Mesenchymal stem cell (in vitro differentiated cells and primary cell): ENCODE data around the gene DIP2C.
"Not testable (repeated sequence)": the region's sequence is repeated elsewhere in the genome, so short reads cannot be mapped to it uniquely, and the experiment has no call there.

Source experiments
- DNase-seq: peaks from one replicate; pipeline ENCODE4 v3.0.0-alpha.2; 2013
- H2AFZ ChIP-seq: one replicate; pipeline ENCODE4 v1.6.1; 2013; ENCODE audit warnings: low read depth, mild to moderate bottlenecking, control low read depth, inconsistent platforms, low read length, moderate library complexity
- H2AK5ac ChIP-seq: 2 replicates; pipeline ENCODE4 v1.6.1; 2013; ENCODE audit warnings: low read length, moderate library complexity, mild to moderate bottlenecking, inconsistent platforms; ENCODE audit not compliant: severe bottlenecking
- H2BK120ac ChIP-seq: one replicate; pipeline ENCODE4 v1.6.1; 2013; ENCODE audit warnings: low read depth, mild to moderate bottlenecking, inconsistent platforms, low read length, moderate library complexity
- H2BK12ac ChIP-seq, 2 experiments: one replicate each; pipeline ENCODE4 v1.6.1; 2013; ENCODE audit warnings: inconsistent platforms in 2 of 2, low read length in 2 of 2, mild to moderate bottlenecking in 2 of 2, moderate library complexity in 2 of 2, control low read depth in 1 of 2
- H2BK15ac ChIP-seq: one replicate; pipeline ENCODE4 v1.6.1; 2013; ENCODE audit warnings: mild to moderate bottlenecking, low read depth, inconsistent platforms; ENCODE audit not compliant: poor library complexity, severe bottlenecking
- H2BK5ac ChIP-seq: 2 replicates; pipeline ENCODE4 v1.6.1; 2013; ENCODE audit warnings: low read depth, mild to moderate bottlenecking, low read length, control low read depth, inconsistent platforms; ENCODE audit not compliant: poor library complexity, severe bottlenecking
- H3K14ac ChIP-seq, 2 experiments: one replicate each; pipeline ENCODE4 v1.6.1; 2013; ENCODE audit warnings: inconsistent platforms in 2 of 2, low read length in 2 of 2, control low read depth in 1 of 2, mild to moderate bottlenecking in 1 of 2, moderate library complexity in 1 of 2
- H3K18ac ChIP-seq, 2 experiments: one replicate each; pipeline ENCODE4 v1.6.1; 2013; ENCODE audit warnings: inconsistent platforms in 2 of 2, low read length in 2 of 2, control low read depth in 1 of 2, low read depth in 1 of 2, mild to moderate bottlenecking in 1 of 2
- H3K23ac ChIP-seq, 2 experiments: one replicate each; pipeline ENCODE4 v1.6.1; 2013; ENCODE audit warnings: inconsistent platforms in 2 of 2, low read length in 2 of 2, mild to moderate bottlenecking in 2 of 2, moderate library complexity in 2 of 2, control low read depth in 1 of 2
- H3K27ac ChIP-seq: 2 replicates; pipeline ENCODE4 v1.5.1; 2013; ENCODE audit warnings: mild to moderate bottlenecking, moderate library complexity, low read length, control low read depth, inconsistent platforms; ENCODE audit not compliant: poor library complexity, severe bottlenecking
- H3K27me3 ChIP-seq, 2 experiments: 2 replicates each; pipeline versions ENCODE4 v1.6.1 to v1.7.0; 2013; ENCODE audit warnings: low read length in 2 of 2, mild to moderate bottlenecking in 2 of 2, moderate library complexity in 2 of 2, control low read depth in 1 of 2, inconsistent platforms in 1 of 2; ENCODE audit not compliant: control insufficient read depth in 1 of 2, insufficient read depth in 1 of 2
- H3K36me3 ChIP-seq, 2 experiments: 2 replicates each; pipeline versions ENCODE4 v1.6.1 to v1.7.0; 2013; ENCODE audit warnings: low read length in 2 of 2, control low read depth in 1 of 2, inconsistent platforms in 1 of 2, low read depth in 1 of 2, mild to moderate bottlenecking in 1 of 2; ENCODE audit not compliant: insufficient read depth in 2 of 2, control insufficient read depth in 1 of 2
- H3K4ac ChIP-seq, 2 experiments: one replicate each; pipeline ENCODE4 v1.6.1; 2013; ENCODE audit warnings: inconsistent platforms in 2 of 2, low read length in 2 of 2, mild to moderate bottlenecking in 2 of 2, moderate library complexity in 2 of 2, control low read depth in 1 of 2, low read depth in 1 of 2
- H3K4me1 ChIP-seq: 2 replicates; pipeline ENCODE4 v1.6.1; 2013; ENCODE audit warnings: low read depth, low read length, control low read depth; ENCODE audit not compliant: control insufficient read depth, insufficient read depth
- H3K4me2 ChIP-seq: 2 replicates; pipeline ENCODE4 v1.6.1; 2013; ENCODE audit warnings: low read length, mild to moderate bottlenecking, inconsistent platforms; ENCODE audit not compliant: poor library complexity, severe bottlenecking
- H3K4me3 ChIP-seq, 2 experiments: 2 replicates each; pipeline versions ENCODE4 v1.5.1 to v1.7.0; 2013; ENCODE audit warnings: low read length in 2 of 2, mild to moderate bottlenecking in 2 of 2, control low read depth in 1 of 2, low read depth in 1 of 2; ENCODE audit not compliant: insufficient read depth in 1 of 2
- H3K79me1 ChIP-seq: replicated peaks from 2 replicates; pipeline ENCODE4 v1.6.1; 2013; ENCODE audit warnings: mild to moderate bottlenecking, control low read depth, low read length, inconsistent platforms; ENCODE audit not compliant: poor library complexity, severe bottlenecking
- H3K9ac ChIP-seq: 2 replicates; pipeline ENCODE4 v1.7.0; 2013; ENCODE audit warnings: mild to moderate bottlenecking, low read length, moderate library complexity
- H3K9me3 ChIP-seq: 2 replicates; pipeline ENCODE4 v1.7.0; 2013; ENCODE audit warnings: mild to moderate bottlenecking, low read length; ENCODE audit not compliant: control insufficient read depth
- H4K8ac ChIP-seq: one replicate; pipeline ENCODE4 v1.6.1; 2013; ENCODE audit warnings: inconsistent platforms, mild to moderate bottlenecking, low read length, moderate library complexity
- H4K91ac ChIP-seq: one replicate; pipeline ENCODE4 v1.6.1; 2013; ENCODE audit warnings: mild to moderate bottlenecking, low read length, inconsistent platforms
- WGBS: methylation state at CpG from one replicate; pipeline ENCODE4 v1.1.7; 2013; ENCODE audit warnings: mixed read lengths; 5-methylcytosine and 5-hydroxymethylcytosine counted together

Gene DIP2C

GRCh38 chr10:633279-634245 lies 55.9 kb downstream of the DIP2C start:
- no peak overlapping the region for H2AFZ ChIP-seq
- H3K14ac ChIP-seq: no peak overlapping the region
- no peaks in the 10 kb centered on the region for H3K27me3 ChIP-seq
- no peak overlapping the region for H3K23ac ChIP-seq
- no peak overlapping the region for H3K18ac ChIP-seq
- peaks cover 23% of the 10 kb centered on the region for H3K4me1 ChIP-seq
- H3K36me3 ChIP-seq: peaks cover 14 to 26% of the 10 kb centered on the region in 2 experiments
- H2BK15ac ChIP-seq: no peak overlapping the region
- H2AK5ac ChIP-seq: no peak overlapping the region
- WGBS: 97% methylated on average over 38 of the region's 39 CpGs
- H3K4ac ChIP-seq: peak overlapping the region in 1 of 2 experiments; percentile 49
- H3K4me3 ChIP-seq: no peak overlapping the region
- no peak overlapping the region for H3K9ac ChIP-seq
- no peak overlapping the region for H4K8ac ChIP-seq
- H3K4me2 ChIP-seq: no peak overlapping the region
- H2BK120ac ChIP-seq: no peak overlapping the region
- no peak overlapping the region for H3K27ac ChIP-seq
- H3K9me3 ChIP-seq: no peaks in the 10 kb centered on the region
- H2BK5ac ChIP-seq: no peak overlapping the region
- H2BK12ac ChIP-seq: peak overlapping the region in 1 of 2 experiments; percentile 7
- peaks cover 51% of the 10 kb centered on the region for H3K79me1 ChIP-seq
- no peak for DNase-seq
- H4K91ac ChIP-seq: no peak overlapping the region

- not testable (repeated sequence) for H2BK15ac ChIP-seq
Measured at GRCh38 chr10:632807-633177, 56.7 kb downstream of the DIP2C start.

GRCh38 chr10:632155-632806 lies 57.2 kb downstream of the DIP2C start:
- H3K4ac ChIP-seq, H2BK5ac ChIP-seq, H2AK5ac ChIP-seq, H3K27ac ChIP-seq, DNase-seq, H3K4me3 ChIP-seq, H2AFZ ChIP-seq, H3K18ac ChIP-seq, H4K8ac ChIP-seq, H2BK15ac ChIP-seq, H2BK12ac ChIP-seq, H3K9ac ChIP-seq, H3K23ac ChIP-seq, H3K4me2 ChIP-seq, H2BK120ac ChIP-seq, H4K91ac ChIP-seq, H3K9me3 ChIP-seq, H3K27me3 ChIP-seq, H3K14ac ChIP-seq: not testable (repeated sequence)
- peaks cover 57% of the 10 kb centered on the region for H3K79me1 ChIP-seq
- H3K36me3 ChIP-seq: peaks cover 14 to 30% of the 10 kb centered on the region in 2 experiments
- WGBS: 98% methylated on average over 15 of the region's 51 CpGs
- H3K4me1 ChIP-seq: peaks cover 20% of the 10 kb centered on the region

More at GRCh38 chr10:632807-633177, 56.7 kb downstream of the DIP2C start:
- H3K4me2 ChIP-seq, H3K9ac ChIP-seq, H2BK5ac ChIP-seq, H3K23ac ChIP-seq, H3K9me3 ChIP-seq, H3K27ac ChIP-seq, H3K14ac ChIP-seq, H3K4ac ChIP-seq, H4K8ac ChIP-seq, H3K18ac ChIP-seq, H2BK120ac ChIP-seq, H3K4me3 ChIP-seq, H2AK5ac ChIP-seq, H2BK12ac ChIP-seq, H3K27me3 ChIP-seq, H4K91ac ChIP-seq, H2AFZ ChIP-seq, DNase-seq: not testable (repeated sequence)
- peaks cover 14 to 30% of the 10 kb centered on the region in 2 experiments for H3K36me3 ChIP-seq
- WGBS: 92% methylated on average over 13 of the region's 21 CpGs
- peaks cover 55% of the 10 kb centered on the region for H3K79me1 ChIP-seq
- peaks cover 22% of the 10 kb centered on the region for H3K4me1 ChIP-seq

GRCh38 chr10:631266-631665 lies 58.2 kb downstream of the DIP2C start:
- Histone ChIP-seq H3K9ac (no peak overlapping the region), H3K9me3 (no peaks in the 10 kb centered on the region), H2AFZ (no peak overlapping the region), H2BK5ac (no peak overlapping the region), H4K91ac (no peak overlapping the region), H3K4ac (no peak overlapping the region), H3K36me3 (peaks cover 14 to 27% of the 10 kb centered on the region in 2 experiments), H2AK5ac (no peak overlapping the region), H3K27ac (no peak overlapping the region), H3K4me2 (no peak overlapping the region), H3K14ac (no peak overlapping the region), H2BK120ac (no peak overlapping the region), H3K79me1 (peaks cover 61% of the 10 kb centered on the region), H2BK15ac (no peak overlapping the region), H3K27me3 (no peaks in the 10 kb centered on the region), H3K4me3 (no peak overlapping the region), H3K23ac (no peak overlapping the region), H2BK12ac (no peak overlapping the region), H3K4me1 (peaks cover 26% of the 10 kb centered on the region), H4K8ac (peak overlapping the region; percentile 21), H3K18ac (no peak overlapping the region)
- WGBS: 94% methylated on average over 9 of the region's 11 CpGs
- DNase-seq: no peak
